Small intestine (tissue), 16 donors: ENCODE results near the gene JPH4. TPM values are rescaled to one million over a fixed set of nuclear protein-coding genes. Genes with fewer than 3 reads are reported as not detected.

Experiments used
- DNase-seq, 2 donors: peaks; one replicate each; pipeline versions ENCODE4 v3.0.0 to v3.0.0-alpha.2; 2013
- FAIRE-seq: peaks from 2 replicates; lab custom pipeline; 2012; peaks lifted over from hg19 to GRCh38; lab: Jason Lieb, UNC
- H3K27ac ChIP-seq, 3 donors: one replicate each; pipeline ENCODE4 v1.5.1; 2013; ENCODE audit warnings: low read length in 2 of 3, mild to moderate bottlenecking in 2 of 3, control low read depth in 1 of 3, inconsistent platforms in 1 of 3, low read depth in 1 of 3, moderate library complexity in 1 of 3
- H3K27me3 ChIP-seq, 3 donors: one replicate each; pipeline ENCODE4 v1.6.1; 2013; ENCODE audit warnings: low read length in 3 of 3, inconsistent platforms in 1 of 3; ENCODE audit not compliant: control insufficient read depth in 3 of 3, insufficient read depth in 3 of 3
- H3K36me3 ChIP-seq, 3 donors: one replicate each; pipeline ENCODE4 v1.6.1; 2013; ENCODE audit warnings: low read length in 3 of 3, inconsistent platforms in 1 of 3, low read depth in 1 of 3, mild to moderate bottlenecking in 1 of 3, moderate library complexity in 1 of 3; ENCODE audit not compliant: control insufficient read depth in 3 of 3, insufficient read depth in 2 of 3
- H3K4me1 ChIP-seq, 3 donors: one replicate each; pipeline ENCODE4 v1.6.1; 2013; ENCODE audit warnings: low read length in 2 of 3, inconsistent platforms in 1 of 3, low read depth in 1 of 3, mild to moderate bottlenecking in 1 of 3, moderate library complexity in 1 of 3; ENCODE audit not compliant: control insufficient read depth in 3 of 3, insufficient read depth in 2 of 3
- H3K4me3 ChIP-seq, 3 donors: one replicate each; pipeline ENCODE4 v1.5.1; 2013; ENCODE audit warnings: low read length in 3 of 3, control low read depth in 1 of 3, inconsistent platforms in 1 of 3, low read depth in 1 of 3, mild to moderate bottlenecking in 1 of 3, moderate library complexity in 1 of 3
- H3K9me3 ChIP-seq, 2 donors: one replicate each; pipeline ENCODE4 v1.6.1; 2013; ENCODE audit warnings: low read depth in 1 of 2, low read length in 1 of 2; ENCODE audit not compliant: control insufficient read depth in 2 of 2, insufficient read depth in 1 of 2
- WGBS, 3 donors: extraction: QIAGEN DNeasy Blood & Tissue Kit; methylation state at CpG; one replicate each; pipeline ENCODE4 v1.1.7; 2013; 5-methylcytosine and 5-hydroxymethylcytosine counted together
- long read RNA-seq, 10 donors: transcript quantifications; one replicate each; lab custom pipeline, GENCODE V29; 2026
- polyA plus RNA-seq, 4 donors: library from polyadenylated mRNA; stranded (reverse) in 3 of 4; unstranded in 1 of 4; fragments of 200-250 nt in 3 of 4; fragments of 120-200 nt in 1 of 4; gene quantifications; one replicate each; pipeline versions ENCODE4 v1.2.1 to v1.2.3, GENCODE V29; 2013
- donor health status: healthy with polysubstance abuse.
- donor health status: control.
- donor health status: control.
- donor health status: Bipolar disorder and iron deficiency.
- donor health status: healthy.

The JPH4 gene
- polyA plus RNA-seq: 1 to 10 TPM in 2 of 4 donors, under 1 TPM in 1, not detected in 1; 0.43 to 4.0 (median 1.1) TPM
- long read RNA-seq, donor 1: 0 reads
- long read RNA-seq, donor 2, full-length matches to known transcripts: 1 of 1 reads
- long read RNA-seq, donor 2, partial matches to known transcripts: 0 of 1 reads
- long read RNA-seq, donor 2, other reads (novel, unspliced or antisense): 0 of 1 reads
- long read RNA-seq, donor 3: 0 reads
- long read RNA-seq, donor 4: 0 reads
- long read RNA-seq, donor 5: 0 reads
- long read RNA-seq, donor 6: 0 reads
- long read RNA-seq, donor 7: 0 reads
- long read RNA-seq, donor 8: 0 reads
- long read RNA-seq, donor 9: 0 reads
- long read RNA-seq, donor 10, full-length matches to known transcripts: 3 of 9 reads
- long read RNA-seq, donor 10, partial matches to known transcripts: 6 of 9 reads
- long read RNA-seq, donor 10, other reads (novel, unspliced or antisense): 0 of 9 reads

DNA sequence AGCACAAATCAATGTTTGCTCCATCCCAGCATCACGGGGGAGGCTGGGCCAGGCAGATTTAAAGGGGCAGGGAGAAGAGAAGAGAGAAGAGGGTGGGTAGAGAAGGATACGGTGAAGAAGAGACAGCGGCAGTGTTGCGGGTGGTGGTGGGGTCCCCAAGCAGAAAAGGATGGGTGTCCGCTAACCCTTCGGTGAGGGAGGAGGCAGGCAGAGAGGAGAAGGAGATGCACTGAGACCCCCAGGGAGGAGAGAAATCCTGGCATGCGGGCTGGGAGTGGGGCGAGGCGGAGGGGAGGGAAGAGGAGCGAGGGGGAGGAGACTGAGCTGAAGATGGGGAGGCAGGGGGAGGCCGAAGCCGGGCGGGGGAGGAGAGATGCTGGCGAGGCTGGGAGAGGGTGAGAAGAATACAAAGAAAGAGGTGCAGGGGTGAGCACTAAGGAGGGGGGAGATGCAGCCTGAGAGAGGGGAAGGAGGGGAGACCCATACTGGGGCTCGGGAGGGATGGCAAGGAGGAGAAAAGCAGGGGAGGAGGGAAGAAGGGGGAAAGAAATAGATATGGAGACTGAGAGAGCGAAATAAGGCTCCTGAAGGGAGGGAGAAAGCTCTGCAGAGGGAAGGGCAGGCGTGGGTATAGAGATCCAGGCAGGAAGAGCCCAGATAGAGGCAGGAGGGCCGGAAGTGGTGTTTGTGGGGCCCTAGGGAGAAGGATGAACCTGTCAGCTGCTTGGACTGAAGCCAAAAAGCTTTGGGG is at the start of gene JPH4:
TSS of gene JPH4 (minus strand) at position 231 of the 751 bp plus-strand sequence. CDS start 1,337 bp downstream, outside the sequence.
- Histone ChIP-seq H3K4me3 (peak within 1 kb of the TSS in 1 of 3 donors; percentile 24), H3K9me3 (no peaks in the 10 kb centered on the region), H3K4me1 (no peaks in the 10 kb centered on the region), H3K36me3 (no peaks in the 10 kb centered on the region), H3K27ac (peak within 1 kb of the TSS in 1 of 3 donors; percentile 28), H3K27me3 (peaks cover 8 to 56% (median 27%) of the 10 kb centered on the region in 3 donors)
- DNase-seq (no peak), FAIRE-seq (no peak)
- WGBS, 3 donors: 17 to 31% (median 30%) methylated on average over 18 of the region's 18 CpGs

DNA sequence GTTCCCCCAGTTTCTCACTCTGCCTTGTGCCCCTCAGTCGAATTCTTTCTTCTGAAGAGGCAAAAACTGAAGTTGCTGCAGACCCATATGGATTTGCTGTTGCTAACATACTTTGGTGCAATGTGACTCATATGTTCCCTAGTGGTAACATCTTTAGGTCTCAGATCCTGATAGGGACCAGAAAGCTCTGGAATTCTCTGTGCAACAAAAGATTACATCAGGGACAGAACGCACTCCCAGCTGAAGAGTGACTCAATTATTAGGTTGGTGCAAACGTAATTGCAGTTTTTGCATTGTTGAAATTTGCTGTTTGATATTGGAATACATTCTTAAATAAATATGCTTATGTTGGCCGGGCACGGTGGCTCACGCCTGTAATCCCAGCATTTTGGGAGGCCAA is 49.4 kb upstream of the JPH4 start:
- DNase-seq (no peak), FAIRE-seq (no peak)
- Histone ChIP-seq H3K36me3 (no peaks in the 10 kb centered on the region), H3K27me3 (peaks cover 0 to 3% (median 0%) of the 10 kb centered on the region in 3 donors), H3K27ac (no peak overlapping the region), H3K9me3 (peaks cover 0 to 9% of the 10 kb centered on the region in 2 donors), H3K4me1 (peaks cover 0 to 12% (median 0%) of the 10 kb centered on the region in 3 donors), H3K4me3 (no peak overlapping the region)
- WGBS, 3 donors: 86 to 93% (median 91%) methylated on average over 6 of the region's 6 CpGs

DNA sequence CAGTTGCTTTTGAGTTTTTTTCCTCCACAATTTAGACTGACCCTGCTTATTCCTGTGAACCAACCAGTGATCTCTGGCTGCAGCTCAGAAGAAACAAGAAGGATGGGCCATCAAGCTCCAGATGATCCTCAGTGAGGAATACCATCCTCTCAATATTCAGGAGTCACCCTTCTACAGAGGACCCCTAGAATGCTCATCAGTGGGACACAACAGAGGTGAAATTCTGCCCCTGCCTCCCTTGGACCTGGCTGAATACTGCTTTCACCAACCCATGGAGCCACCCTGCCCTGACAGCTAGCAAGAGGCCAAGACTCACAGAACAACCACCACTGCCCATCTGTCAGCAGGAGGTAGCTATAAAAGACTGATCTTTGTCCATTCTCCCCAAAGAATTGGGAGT is 48.4 kb upstream of the JPH4 start:
- Histone ChIP-seq H3K4me3 (no peak overlapping the region), H3K9me3 (peaks cover 0 to 9% of the 10 kb centered on the region in 2 donors), H3K36me3 (no peaks in the 10 kb centered on the region), H3K27me3 (peaks cover 0 to 3% (median 0%) of the 10 kb centered on the region in 3 donors), H3K27ac (no peak overlapping the region), H3K4me1 (peaks cover 0 to 5% (median 0%) of the 10 kb centered on the region in 3 donors)
- FAIRE-seq (no peak), DNase-seq (no peak)

DNA sequence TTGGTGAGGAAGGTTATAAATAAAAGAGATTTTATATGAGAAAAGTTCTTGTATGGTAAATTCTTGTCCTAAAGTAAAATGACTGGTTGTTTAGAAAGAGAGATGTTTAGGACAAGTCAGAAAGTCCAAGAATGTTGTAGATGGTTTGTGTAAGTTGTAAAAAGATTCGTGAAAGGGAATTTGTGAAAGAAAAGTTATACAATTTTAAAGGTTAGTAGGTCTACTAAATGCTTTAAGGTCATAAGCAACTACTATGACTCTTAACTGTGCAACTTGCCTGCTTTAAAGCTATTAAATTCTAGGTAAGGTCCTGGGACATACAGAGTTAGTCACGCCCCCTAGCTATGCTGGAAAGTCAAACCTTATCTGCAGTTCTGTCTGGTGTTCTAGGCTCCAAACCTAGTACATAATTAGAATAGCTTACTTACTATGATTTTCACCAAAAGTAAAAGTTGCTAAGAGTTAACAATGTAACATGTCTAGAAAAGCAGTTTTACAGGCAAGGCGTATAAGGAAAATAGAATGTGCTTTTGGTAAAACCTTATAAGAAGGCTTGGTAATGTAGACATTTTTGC is 46.3 kb upstream of the JPH4 start:
- DNase-seq: no peak
- Histone ChIP-seq H3K4me3 (no peak overlapping the region), H3K27ac (no peak overlapping the region), H3K9me3 (peaks cover 0 to 9% of the 10 kb centered on the region in 2 donors), H3K27me3 (peaks cover 0 to 3% (median 0%) of the 10 kb centered on the region in 3 donors), H3K4me1 (no peaks in the 10 kb centered on the region), H3K36me3 (no peaks in the 10 kb centered on the region)
- no peak for FAIRE-seq
- WGBS, 3 donors: 90 to 95% (median 95%) methylated on average over 3 of the region's 3 CpGs

DNA sequence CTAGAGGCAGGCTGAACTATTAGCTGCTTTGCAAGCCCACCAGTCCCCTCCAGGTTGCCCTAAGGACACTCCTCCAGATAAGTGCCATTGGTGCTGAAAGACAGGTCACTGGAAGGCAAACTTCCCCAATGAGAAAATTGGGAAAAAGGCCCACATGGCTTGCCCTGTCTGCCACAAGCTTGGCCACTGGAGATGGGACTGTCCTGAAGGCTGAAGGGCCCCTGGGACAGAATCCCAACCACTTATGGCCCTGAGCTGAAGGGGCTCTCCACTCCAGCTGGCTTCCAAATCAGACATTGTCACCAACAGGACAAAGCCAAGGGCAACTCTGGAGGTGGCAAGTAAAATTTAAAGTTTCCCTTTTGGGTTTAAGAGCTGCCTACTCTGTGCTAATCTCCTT is 45.4 kb upstream of the JPH4 start:
- FAIRE-seq (no peak), DNase-seq (no peak)
- Histone ChIP-seq H3K4me3 (no peak overlapping the region), H3K27ac (no peak overlapping the region), H3K27me3 (peaks cover 0 to 3% (median 0%) of the 10 kb centered on the region in 3 donors), H3K9me3 (peaks cover 0 to 9% of the 10 kb centered on the region in 2 donors), H3K4me1 (peaks cover 0 to 4% (median 0%) of the 10 kb centered on the region in 3 donors), H3K36me3 (no peaks in the 10 kb centered on the region)

DNA sequence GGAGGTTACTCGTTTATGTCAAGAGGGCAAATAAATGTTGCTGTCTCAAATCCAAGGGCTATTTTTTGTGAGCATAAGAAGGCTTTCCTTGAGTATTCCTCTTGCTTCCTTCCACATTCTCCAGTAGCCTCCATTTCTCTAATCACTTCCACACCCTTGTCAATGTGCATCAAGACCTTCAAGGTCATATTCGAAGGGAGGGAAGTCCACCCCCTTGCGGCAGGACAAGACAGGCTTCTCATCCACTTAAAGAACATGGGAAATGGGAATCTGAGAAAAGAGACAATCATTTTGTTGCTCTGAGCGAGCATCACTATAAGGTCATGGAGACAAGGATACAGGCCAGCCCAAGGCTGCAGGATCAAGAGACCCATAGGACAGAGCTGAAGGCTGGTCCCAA is 44.4 kb upstream of the JPH4 start:
- WGBS, 3 donors: 87 to 90% (median 89%) methylated on average over 4 of the region's 4 CpGs
- Histone ChIP-seq H3K27ac (no peak overlapping the region), H3K9me3 (peaks cover 0 to 9% of the 10 kb centered on the region in 2 donors), H3K4me1 (peaks cover 0 to 4% (median 0%) of the 10 kb centered on the region in 3 donors), H3K27me3 (peaks cover 0 to 3% (median 0%) of the 10 kb centered on the region in 3 donors), H3K4me3 (no peak overlapping the region), H3K36me3 (no peaks in the 10 kb centered on the region)
- DNase-seq: no peak
- no peak for FAIRE-seq

DNA sequence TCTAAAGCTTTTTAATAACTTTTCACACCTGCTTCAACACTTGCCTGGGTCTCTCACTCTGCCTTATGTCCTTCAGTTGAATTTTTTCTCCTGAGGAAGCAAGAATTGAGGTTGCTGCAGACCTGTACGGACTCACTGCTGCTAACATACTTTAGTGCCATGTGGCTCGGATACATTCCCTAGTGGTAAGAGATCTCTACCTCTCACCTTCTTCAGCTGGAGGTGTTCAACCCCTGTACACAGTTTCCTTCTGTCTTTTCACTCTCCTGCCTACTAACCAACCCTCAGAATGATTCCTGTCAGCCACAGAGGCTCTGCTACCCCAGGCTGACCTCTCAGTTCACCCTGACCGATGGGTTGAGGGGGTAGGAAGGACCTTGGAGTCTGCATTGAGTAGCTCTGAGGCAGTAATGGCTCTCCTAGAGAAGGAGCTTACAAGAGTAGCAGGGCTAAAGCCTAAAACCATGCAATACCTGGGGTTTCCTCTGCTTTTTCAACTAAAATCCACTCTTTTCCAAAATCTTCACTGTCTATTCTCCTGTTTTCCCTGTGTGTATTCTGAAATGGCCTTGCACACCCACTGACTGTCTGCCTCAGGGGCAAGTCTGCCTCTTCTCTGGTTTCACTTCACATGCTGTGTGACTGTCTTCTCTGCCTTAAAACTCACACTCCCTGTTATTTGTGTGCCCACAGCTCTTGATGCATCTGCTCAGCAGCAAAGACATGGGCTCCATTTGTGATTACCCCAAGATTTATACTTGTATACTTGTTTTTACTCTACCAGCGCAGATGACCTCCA is 43.5 kb upstream of the JPH4 start:
- 72 to 81% (median 73%) methylated on average over 4 of the region's 4 CpGs for WGBS, 3 donors
- FAIRE-seq (no peak), DNase-seq (no peak)
- no peak overlapping the region for H3K27ac ChIP-seq
- H3K36me3 ChIP-seq: no peaks in the 10 kb centered on the region
- H3K27me3 ChIP-seq: peaks cover 0 to 3% (median 0%) of the 10 kb centered on the region in 3 donors
- no peak overlapping the region for H3K4me3 ChIP-seq
- peaks cover 0 to 4% (median 0%) of the 10 kb centered on the region in 3 donors for H3K4me1 ChIP-seq
- peaks cover 0 to 9% of the 10 kb centered on the region in 2 donors for H3K9me3 ChIP-seq
